HepG2 (cell line): Measurements from ENCODE around the gene SLC13A3. TPM values are rescaled to one million over a fixed set of nuclear protein-coding genes. Genes with fewer than 3 reads are reported as not detected.
A peak's percentile ranks its signal among the peaks of the same experiment; 100 is the strongest.

ENCODE experiments used
- AGO1 ChIP-seq: fragments of 200-400 bp; formaldehyde crosslinking; IDR thresholded peaks from 2 replicates; pipeline ENCODE4 v1.6.1; 2017; ENCODE audit warnings: mild to moderate bottlenecking, low read depth, low read length, moderate library complexity; ENCODE audit not compliant: poor library complexity, severe bottlenecking
- GPN1 ChIP-seq: sonication (generic); formaldehyde crosslinking; IDR thresholded peaks from 2 replicates; pipeline ENCODE4 v1.5.1; 2020; ENCODE audit warnings: missing genetic modification reagents, borderline replicate concordance
- HDAC1 ChIP-seq: sonication (generic); formaldehyde crosslinking; IDR thresholded peaks from 2 replicates; pipeline ENCODE4 v1.5.1; 2020; ENCODE audit warnings: mild to moderate bottlenecking, missing genetic modification reagents
- MBD4 ChIP-seq: IDR thresholded peaks from 2 replicates; pipeline ENCODE4 v1.6.1; 2012; ENCODE audit warnings: low read length, inconsistent platforms, borderline replicate concordance
- MEF2D ChIP-seq: sonication (generic); formaldehyde crosslinking; IDR thresholded peaks from 2 replicates; pipeline ENCODE4 v1.5.1; 2020; ENCODE audit warnings: mild to moderate bottlenecking, missing genetic modification reagents
- MYNN ChIP-seq: sonication (generic); formaldehyde crosslinking; IDR thresholded peaks from 2 replicates; pipeline ENCODE4 v1.4.0; 2020; ENCODE audit warnings: mild to moderate bottlenecking, low read depth, missing genetic modification reagents
- NONO ChIP-seq, 2 experiments: fragments of 450-650 bp in 1 of 2; sonication (generic) in 1 of 2; formaldehyde crosslinking in 1 of 2; IDR thresholded peaks in 1 of 2; conservative IDR thresholded peaks in 1 of 2; 2 replicates each; pipeline versions ENCODE4 v1.6.1 to v1.8.0; 2017 to 2022; ENCODE audit warnings: mild to moderate bottlenecking in 1 of 2, missing genetic modification reagents in 1 of 2, moderate library complexity in 1 of 2
- PAWR ChIP-seq: sonication (generic); formaldehyde crosslinking; IDR thresholded peaks from 2 replicates; pipeline ENCODE4 v1.4.0; 2020; ENCODE audit warnings: missing genetic modification reagents, mild to moderate bottlenecking, borderline replicate concordance
- RNF2 ChIP-seq: fragments of 450-650 bp; conservative IDR thresholded peaks from 2 replicates; pipeline ENCODE4 v1.6.1; 2016; ENCODE audit warnings: low read depth
- SPEN ChIP-seq: sonication (generic); formaldehyde crosslinking; IDR thresholded peaks from 2 replicates; pipeline ENCODE4 v1.5.1; 2020; ENCODE audit warnings: low read depth, mild to moderate bottlenecking, missing genetic modification reagents
- TRIM24 ChIP-seq: sonication (generic); formaldehyde crosslinking; IDR thresholded peaks from 2 replicates; pipeline ENCODE4 v1.8.0; 2022; ENCODE audit warnings: mild to moderate bottlenecking, missing genetic modification reagents
- ZBTB38 ChIP-seq: sonication (generic); formaldehyde crosslinking; IDR thresholded peaks from 2 replicates; pipeline ENCODE4 v1.5.1; 2020; ENCODE audit warnings: mild to moderate bottlenecking, missing genetic modification reagents
- ZMYM3 ChIP-seq: sonication (generic); formaldehyde crosslinking; IDR thresholded peaks from 2 replicates; pipeline ENCODE4 v1.5.1; 2020; ENCODE audit warnings: mild to moderate bottlenecking, missing genetic modification reagents
- ZNF124 ChIP-seq: sonication (generic); formaldehyde crosslinking; IDR thresholded peaks from 2 replicates; pipeline ENCODE4 v1.4.0; 2020; ENCODE audit warnings: missing genetic modification reagents
- ZNF263 ChIP-seq: sonication (generic); formaldehyde crosslinking; IDR thresholded peaks from 2 replicates; pipeline ENCODE4 v1.4.0; 2020; ENCODE audit warnings: missing genetic modification reagents
- ZSCAN21 ChIP-seq: sonication (generic); formaldehyde crosslinking; IDR thresholded peaks from 2 replicates; pipeline ENCODE4 v1.8.0; 2022; ENCODE audit warnings: mild to moderate bottlenecking, missing genetic modification reagents, moderate library complexity, borderline replicate concordance
- polyA plus RNA-seq, 8 experiments: library from polyadenylated mRNA; depleted of rRNA in 3 of 8; stranded (reverse) in 7 of 8; unstranded in 1 of 8; fragments of >200 nt; fragmentation: Illumina TruSeq in 4 of 8; extraction: Trizol in 4 of 8; gene quantifications; 2 replicates each; pipeline versions ENCODE4 v1.2.1 to v1.2.3, GENCODE V29; 2011 to 2016; ENCODE audit warnings: low read depth in 4 of 8, missing spikeins in 1 of 8, mixed read lengths in 1 of 8; ENCODE audit not compliant: insufficient read depth in 1 of 8
- total RNA-seq, 5 experiments: library from RNA; depleted of rRNA; stranded (reverse); fragments of >200 nt; fragmentation: Illumina TruSeq; extraction: Trizol; gene quantifications; 2 replicates each; pipeline ENCODE4 v1.2.3, GENCODE V29; 2016; ENCODE audit warnings: low read depth in 1 of 5
- TF ChIP-seq, protein P1 (sequence below): sonication (generic); formaldehyde crosslinking; IDR thresholded peaks from 2 replicates; pipeline ENCODE4 v1.4.0; 2020; ENCODE audit warnings: mild to moderate bottlenecking, missing genetic modification reagents
- TF ChIP-seq, protein P2 (sequence below): sonication (generic); formaldehyde crosslinking; IDR thresholded peaks from 2 replicates; pipeline ENCODE4 v1.8.1; 2023; ENCODE audit warnings: mild to moderate bottlenecking, missing genetic modification reagents

SLC13A3 gene
- total and polyA plus RNA-seq, 2 of the 13 experiments (the other 11 are each of a cell fraction or from before 2014, with no cell fraction given): 66.5 to 76.0 TPM

DNA sequence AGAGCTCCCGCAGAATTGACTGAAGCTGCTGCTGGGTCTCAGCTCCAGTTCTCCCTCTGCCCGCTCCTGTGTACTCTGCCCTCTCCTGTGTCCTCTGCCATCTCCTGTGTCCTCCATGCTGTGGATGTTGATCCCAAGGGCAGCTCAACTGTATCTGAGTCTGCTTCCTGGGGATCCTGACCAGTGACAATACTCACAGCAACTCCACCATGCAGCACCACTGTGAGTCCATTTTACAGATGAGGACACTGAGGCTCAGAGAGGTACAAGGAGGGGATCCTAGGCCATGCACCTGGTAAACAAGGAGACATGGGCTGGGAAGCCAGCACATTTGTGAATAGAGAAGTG is 29.4 kb upstream of the SLC13A3 start (continued):
- TF ChIP-seq, protein P1, sequence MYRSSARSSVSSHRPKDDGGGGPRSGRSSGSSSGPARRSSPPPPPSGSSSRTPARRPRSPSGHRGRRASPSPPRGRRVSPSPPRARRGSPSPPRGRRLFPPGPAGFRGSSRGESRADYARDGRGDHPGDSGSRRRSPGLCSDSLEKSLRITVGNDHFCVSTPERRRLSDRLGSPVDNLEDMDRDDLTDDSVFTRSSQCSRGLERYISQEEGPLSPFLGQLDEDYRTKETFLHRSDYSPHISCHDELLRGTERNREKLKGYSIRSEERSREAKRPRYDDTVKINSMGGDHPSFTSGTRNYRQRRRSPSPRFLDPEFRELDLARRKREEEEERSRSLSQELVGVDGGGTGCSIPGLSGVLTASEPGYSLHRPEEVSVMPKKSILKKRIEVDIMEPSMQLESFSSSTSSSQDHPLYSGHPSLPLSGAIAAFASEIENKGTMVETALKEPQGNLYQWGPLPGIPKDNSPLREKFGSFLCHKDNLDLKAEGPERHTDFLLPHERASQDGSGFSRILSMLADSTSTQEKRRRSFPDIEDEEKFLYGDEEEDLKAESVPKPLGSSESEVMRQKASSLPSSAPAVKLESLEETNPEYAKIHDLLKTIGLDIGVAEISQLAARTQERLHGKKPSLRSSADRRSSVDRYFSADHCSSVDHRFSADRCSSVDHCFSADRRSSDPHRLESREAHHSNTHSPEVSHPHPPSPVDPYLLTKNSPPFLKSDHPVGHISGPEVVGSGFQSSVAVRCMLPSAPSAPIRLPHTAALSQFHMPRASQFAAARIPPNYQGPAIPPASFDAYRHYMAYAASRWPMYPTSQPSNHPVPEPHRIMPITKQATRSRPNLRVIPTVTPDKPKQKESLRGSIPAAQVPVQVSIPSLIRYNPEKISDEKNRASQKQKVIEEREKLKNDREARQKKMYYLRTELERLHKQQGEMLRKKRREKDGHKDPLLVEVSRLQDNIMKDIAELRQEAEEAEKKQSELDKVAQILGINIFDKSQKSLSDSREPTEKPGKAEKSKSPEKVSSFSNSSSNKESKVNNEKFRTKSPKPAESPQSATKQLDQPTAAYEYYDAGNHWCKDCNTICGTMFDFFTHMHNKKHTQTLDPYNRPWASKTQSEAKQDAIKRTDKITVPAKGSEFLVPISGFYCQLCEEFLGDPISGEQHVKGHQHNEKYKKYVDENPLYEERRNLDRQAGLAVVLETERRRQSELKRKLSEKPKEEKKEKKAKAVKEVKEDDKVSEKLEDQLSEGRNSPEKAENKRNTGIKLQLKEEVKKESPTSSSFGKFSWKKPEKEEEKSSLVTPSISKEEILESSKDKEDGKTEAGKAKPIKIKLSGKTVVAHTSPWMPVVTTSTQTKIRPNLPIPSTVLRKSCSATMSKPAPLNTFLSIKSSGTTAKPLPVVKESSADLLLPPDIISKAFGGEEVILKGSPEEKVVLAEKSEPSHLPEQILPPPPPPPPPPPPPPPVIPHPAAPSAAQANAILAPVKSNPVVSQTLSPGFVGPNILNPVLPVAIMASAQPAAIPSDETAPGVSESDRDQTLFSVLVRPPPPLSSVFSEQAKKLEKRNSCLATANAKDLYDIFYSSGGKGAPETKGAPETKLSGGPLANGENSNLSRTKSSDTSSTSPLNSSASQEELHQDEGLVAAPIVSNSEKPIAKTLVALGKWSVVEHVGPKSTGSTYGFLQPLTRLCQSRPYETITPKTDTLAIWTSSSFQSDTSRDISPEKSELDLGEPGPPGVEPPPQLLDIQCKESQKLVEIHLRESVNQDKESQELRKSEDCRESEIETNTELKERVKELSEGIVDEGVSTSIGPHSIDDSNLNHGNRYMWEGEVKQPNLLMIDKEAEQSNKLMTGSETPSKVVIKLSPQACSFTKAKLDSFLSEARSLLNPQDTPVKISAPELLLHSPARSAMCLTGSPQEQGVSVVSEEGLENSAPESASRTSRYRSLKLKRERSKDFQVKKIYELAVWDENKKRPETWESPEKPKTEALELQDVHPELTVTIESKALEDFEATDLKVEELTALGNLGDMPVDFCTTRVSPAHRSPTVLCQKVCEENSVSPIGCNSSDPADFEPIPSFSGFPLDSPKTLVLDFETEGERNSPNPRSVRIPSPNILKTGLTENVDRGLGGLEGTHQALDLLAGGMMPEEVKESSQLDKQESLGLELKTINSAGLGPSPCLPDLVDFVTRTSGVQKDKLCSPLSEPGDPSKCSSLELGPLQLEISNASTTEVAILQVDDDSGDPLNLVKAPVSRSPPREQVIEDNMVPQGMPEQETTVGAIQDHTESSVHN: peak; percentile 73; the same call in 1 of the 2 replicates
- 0 out of 2 replicates have a peak, but pooled peaks have one; percentile 3 for TF ChIP-seq ZNF263 (CRISPR knock-in tag)
- peak; percentile 31; the same call in 1 of the 2 replicates for TF ChIP-seq HDAC1
- 0 out of 2 replicates have a peak, but pooled peaks have one; percentile 35 for TF ChIP-seq PAWR (CRISPR knock-in tag)
- TF ChIP-seq TRIM24 (CRISPR knock-in tag): no peak
- TF ChIP-seq ZNF124: 0 out of 2 replicates have a peak, but pooled peaks have one; percentile 5
- no peak for TF ChIP-seq GPN1
- TF ChIP-seq, protein P2, sequence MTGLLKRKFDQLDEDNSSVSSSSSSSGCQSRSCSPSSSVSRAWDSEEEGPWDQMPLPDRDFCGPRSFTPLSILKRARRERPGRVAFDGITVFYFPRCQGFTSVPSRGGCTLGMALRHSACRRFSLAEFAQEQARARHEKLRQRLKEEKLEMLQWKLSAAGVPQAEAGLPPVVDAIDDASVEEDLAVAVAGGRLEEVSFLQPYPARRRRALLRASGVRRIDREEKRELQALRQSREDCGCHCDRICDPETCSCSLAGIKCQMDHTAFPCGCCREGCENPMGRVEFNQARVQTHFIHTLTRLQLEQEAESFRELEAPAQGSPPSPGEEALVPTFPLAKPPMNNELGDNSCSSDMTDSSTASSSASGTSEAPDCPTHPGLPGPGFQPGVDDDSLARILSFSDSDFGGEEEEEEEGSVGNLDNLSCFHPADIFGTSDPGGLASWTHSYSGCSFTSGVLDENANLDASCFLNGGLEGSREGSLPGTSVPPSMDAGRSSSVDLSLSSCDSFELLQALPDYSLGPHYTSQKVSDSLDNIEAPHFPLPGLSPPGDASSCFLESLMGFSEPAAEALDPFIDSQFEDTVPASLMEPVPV: no peak
- no peak for TF ChIP-seq NONO (IDR thresholded peaks at IDR 0.05)
- TF ChIP-seq NONO (CRISPR knock-in tag; conservative IDR thresholded peaks at IDR 0.05): peak; percentile 58; the same call in 1 of the 2 replicates
- TF ChIP-seq ZBTB38 (CRISPR knock-in tag): 0 out of 2 replicates have a peak, but pooled peaks have one; percentile 43
- no peak for TF ChIP-seq MBD4
- no peak for TF ChIP-seq SPEN
- TF ChIP-seq ZSCAN21 (CRISPR knock-in tag): 0 out of 2 replicates have a peak, but pooled peaks have one; percentile 27
- TF ChIP-seq MEF2D (CRISPR knock-in tag): no peak
- TF ChIP-seq RNF2: no peak
- TF ChIP-seq AGO1: no peak
- TF ChIP-seq MYNN (CRISPR knock-in tag): no peak
- peak; percentile 98 for TF ChIP-seq ZMYM3 (CRISPR knock-in tag)
